DND-41 (cell line): ENCODE data around the gene CRYL1.

Experiments
- ATAC-seq: fragments of 200-7000 bp; cut with Tn5 transposase; 3 replicates; pipeline ENCODE4 v1.9.1; 2021; ENCODE audit warnings: low read depth; ENCODE audit not compliant: insufficient read depth
- DNase-seq: peaks from one replicate; pipeline ENCODE4 v3.0.0-alpha.2; 2020
- H2AFZ ChIP-seq: 2 replicates; pipeline ENCODE4 v1.6.0; 2012; ENCODE audit warnings: low read depth, low read length
- H3K27ac ChIP-seq: 2 replicates; pipeline ENCODE4 v1.5.1; 2012; ENCODE audit warnings: low read length, inconsistent platforms
- H3K27me3 ChIP-seq: fragments of 200-600 bp; sonication (generic); 2 replicates; pipeline ENCODE4 v1.6.0; 2012; ENCODE audit warnings: low read length, mild to moderate bottlenecking, inconsistent platforms; ENCODE audit not compliant: insufficient read depth, poor library complexity
- H3K36me3 ChIP-seq: 2 replicates; pipeline ENCODE4 v1.5.1; 2012; ENCODE audit warnings: low read length, inconsistent platforms; ENCODE audit not compliant: insufficient read depth
- H3K4me1 ChIP-seq: 2 replicates; pipeline ENCODE4 v1.5.1; 2012; ENCODE audit warnings: mild to moderate bottlenecking, low read length; ENCODE audit not compliant: insufficient read depth
- H3K4me2 ChIP-seq: 2 replicates; pipeline ENCODE4 v1.6.0; 2012; ENCODE audit warnings: mild to moderate bottlenecking, moderate library complexity, low read length, inconsistent platforms; ENCODE audit not compliant: insufficient read depth
- H3K4me3 ChIP-seq, 2 experiments: fragments of 200-600 bp in 1 of 2; shearing (Covaris generic) in 1 of 2; 2 replicates each; pipeline ENCODE4 v1.5.1; 2012 to 2016; ENCODE audit warnings: inconsistent platforms in 2 of 2, low read length in 2 of 2, mild to moderate bottlenecking in 2 of 2, low read depth in 1 of 2, moderate library complexity in 1 of 2
- H3K79me2 ChIP-seq: 2 replicates; pipeline ENCODE4 v1.6.0; 2012; ENCODE audit warnings: low read length, inconsistent platforms; ENCODE audit not compliant: insufficient read depth
- H3K9ac ChIP-seq: 2 replicates; pipeline ENCODE4 v1.6.0; 2012; ENCODE audit warnings: low read depth, mild to moderate bottlenecking, inconsistent platforms, low read length, moderate library complexity
- H3K9me3 ChIP-seq: 2 replicates; pipeline ENCODE4 v1.5.1; 2012; ENCODE audit warnings: low read length, moderate library complexity, mild to moderate bottlenecking, inconsistent platforms; ENCODE audit not compliant: insufficient read depth, severe bottlenecking
- H4K20me1 ChIP-seq: 2 replicates; pipeline ENCODE4 v1.6.0; 2012; ENCODE audit warnings: low read length; ENCODE audit not compliant: insufficient read depth
- CTCF ChIP-seq: IDR thresholded peaks from 2 replicates; pipeline ENCODE4 v1.5.1; 2012; ENCODE audit warnings: borderline replicate concordance, low read length, moderate library complexity, mild to moderate bottlenecking; ENCODE audit not compliant: poor library complexity, severe bottlenecking; ENCODE audit errors: extremely low read depth
- EZH2 ChIP-seq: IDR thresholded peaks from 3 replicates; pipeline ENCODE4 v1.6.1; 2012; ENCODE audit warnings: borderline replicate concordance, low read depth, mild to moderate bottlenecking, moderate library complexity, low read length, inconsistent platforms; ENCODE audit not compliant: severe bottlenecking

CRYL1 gene

GRCh38 chr13:20366056-20366455, 159.6 kb downstream of the CRYL1 start:
- Histone ChIP-seq H3K4me2 (no peak overlapping the region), H3K36me3 (no peaks in the 10 kb centered on the region), H3K4me3 (no peak overlapping the region), H3K4me1 (no peaks in the 10 kb centered on the region), H3K27ac (no peak overlapping the region), H3K27me3 (peaks cover 4% of the 10 kb centered on the region), H2AFZ (no peak overlapping the region), H3K9me3 (no peaks in the 10 kb centered on the region), H3K9ac (no peak overlapping the region), H3K79me2 (no peaks in the 10 kb centered on the region), H4K20me1 (no peaks in the 10 kb centered on the region)
- ATAC-seq, result no peak
- no peak for DNase-seq
- TF ChIP-seq CTCF, result no peak

GRCh38 chr13:20363603-20364002, 162.1 kb downstream of the CRYL1 start:
- H3K27ac ChIP-seq, result no peak overlapping the region
- H3K36me3 ChIP-seq, result no peaks in the 10 kb centered on the region
- H3K4me1 ChIP-seq, result no peaks in the 10 kb centered on the region
- H2AFZ ChIP-seq, result no peak overlapping the region
- no peaks in the 10 kb centered on the region for H3K9me3 ChIP-seq
- H3K79me2 ChIP-seq, result no peaks in the 10 kb centered on the region
- ATAC-seq (no peak), DNase-seq (no peak)
- H3K9ac ChIP-seq, result no peak overlapping the region
- no peak overlapping the region for H3K4me2 ChIP-seq
- no peak for TF ChIP-seq EZH2
- TF ChIP-seq CTCF, result no peak
- H3K27me3 ChIP-seq, result no peaks in the 10 kb centered on the region
- H3K4me3 ChIP-seq, result no peak overlapping the region
- no peaks in the 10 kb centered on the region for H4K20me1 ChIP-seq

GRCh38 chr13:20363172-20363571, 162.5 kb downstream of the CRYL1 start:
- DNase-seq (no peak), ATAC-seq (no peak)
- Histone ChIP-seq H3K27ac (no peak overlapping the region), H2AFZ (no peak overlapping the region), H3K4me2 (no peak overlapping the region), H3K4me3 (no peak overlapping the region), H3K9me3 (no peaks in the 10 kb centered on the region), H4K20me1 (no peaks in the 10 kb centered on the region), H3K79me2 (no peaks in the 10 kb centered on the region), H3K9ac (no peak overlapping the region), H3K4me1 (no peaks in the 10 kb centered on the region), H3K36me3 (no peaks in the 10 kb centered on the region), H3K27me3 (no peaks in the 10 kb centered on the region)
- no peak for TF ChIP-seq EZH2
- TF ChIP-seq CTCF, result no peak

- no peak overlapping the region for H3K4me2 ChIP-seq
- no peaks in the 10 kb centered on the region for H3K36me3 ChIP-seq
- H3K4me1 ChIP-seq, result no peaks in the 10 kb centered on the region
- TF ChIP-seq CTCF (no peak), EZH2 (no peak)
- DNase-seq, result no peak
- H3K9ac ChIP-seq, result no peak overlapping the region
- no peaks in the 10 kb centered on the region for H3K27me3 ChIP-seq
- H2AFZ ChIP-seq, result no peak overlapping the region
- no peak overlapping the region for H3K27ac ChIP-seq
- H3K4me3 ChIP-seq, result no peak overlapping the region
- no peaks in the 10 kb centered on the region for H4K20me1 ChIP-seq
- H3K79me2 ChIP-seq, result no peaks in the 10 kb centered on the region
- no peaks in the 10 kb centered on the region for H3K9me3 ChIP-seq
- no peak for ATAC-seq
Measured at GRCh38 chr13:20362484-20363041, 163.1 kb downstream of the CRYL1 start.
